GM18861 (cell line): ENCODE measurements around the gene SLC15A1.

Experiments
- ATAC-seq: cut with Tn5 transposase; IDR thresholded peaks from one replicate; pipeline ENCODE4 v1.9.1; 2021; ENCODE audit not compliant: unreplicated experiment

SLC15A1 gene

GRCh38 chr13:98752467-98753290, at the start of gene SLC15A1:
Gene SLC15A1, minus strand, starts transcription at chr13:98752672. Its CDS starts 74 bp downstream, at chr13:98752598.
- no peak for ATAC-seq

- no peak for ATAC-seq
Measured at GRCh38 chr13:98801626-98802418, 49.4 kb upstream of the SLC15A1 start.

- ATAC-seq: no peak
Measured at GRCh38 chr13:98800078-98800477, 47.6 kb upstream of the SLC15A1 start.

GRCh38 chr13:98798849-98799645, 46.6 kb upstream of the SLC15A1 start:
- no peak for ATAC-seq

GRCh38 chr13:98797456-98797855, 45.0 kb upstream of the SLC15A1 start:
- ATAC-seq: no peak

GRCh38 chr13:98796798-98797197, 44.3 kb upstream of the SLC15A1 start:
- no peak for ATAC-seq

- no peak for ATAC-seq
Measured at GRCh38 chr13:98796191-98796590, 43.7 kb upstream of the SLC15A1 start.

- no peak for ATAC-seq
Measured at GRCh38 chr13:98795220-98795619, 42.7 kb upstream of the SLC15A1 start.

- ATAC-seq: no peak
Measured at GRCh38 chr13:98794498-98794897, 42.0 kb upstream of the SLC15A1 start.

GRCh38 chr13:98792785-98793495, 40.5 kb upstream of the SLC15A1 start:
- no peak for ATAC-seq

- no peak for ATAC-seq
Measured at GRCh38 chr13:98792321-98792720, 39.8 kb upstream of the SLC15A1 start.

GRCh38 chr13:98791611-98792010, 39.1 kb upstream of the SLC15A1 start:
- ATAC-seq: no peak

GRCh38 chr13:98787996-98788395, 35.5 kb upstream of the SLC15A1 start:
- no peak for ATAC-seq

GRCh38 chr13:98787173-98787572, 34.7 kb upstream of the SLC15A1 start:
- no peak for ATAC-seq

- ATAC-seq: no peak
Measured at GRCh38 chr13:98786023-98786422, 33.6 kb upstream of the SLC15A1 start.

- ATAC-seq: no peak
Measured at GRCh38 chr13:98785405-98785804, 32.9 kb upstream of the SLC15A1 start.

GRCh38 chr13:98784666-98785065, 32.2 kb upstream of the SLC15A1 start:
- ATAC-seq: no peak

GRCh38 chr13:98783856-98784478, 31.5 kb upstream of the SLC15A1 start:
- no peak for ATAC-seq

GRCh38 chr13:98782654-98783053, 30.2 kb upstream of the SLC15A1 start:
- ATAC-seq: no peak

- ATAC-seq: no peak
Measured at GRCh38 chr13:98781905-98782304, 29.4 kb upstream of the SLC15A1 start.
